Activated T-cell treated with anti-CD3 and anti-CD28 coated beads, Interleukin-2, amount 50 U/mL, for 24 hours (primary cell): ENCODE measurements around the gene CEACAM1.
"Not testable (repeated sequence)": the region's sequence is repeated elsewhere in the genome, so short reads cannot be mapped to it uniquely, and the experiment has no call there.

ENCODE experiments used
- DNase-seq: peaks from one replicate; pipeline ENCODE4 v3.0.0-alpha.2; 2020
- H3K27ac Mint-ChIP-seq: 2 replicates; pipeline ENCODE4 v1.8.0; 2020; ENCODE audit warnings: mild to moderate bottlenecking, mixed read lengths
- H3K27me3 Mint-ChIP-seq: 2 replicates; pipeline ENCODE4 v1.8.0; 2020; ENCODE audit warnings: mixed read lengths
- H3K36me3 Mint-ChIP-seq: 2 replicates; pipeline ENCODE4 v1.8.0; 2020; ENCODE audit warnings: low read depth, mixed read lengths
- H3K4me1 Mint-ChIP-seq: 2 replicates; pipeline ENCODE4 v1.8.0; 2020; ENCODE audit warnings: low read depth, mixed read lengths
- H3K4me3 Mint-ChIP-seq: 2 replicates; pipeline ENCODE4 v1.8.0; 2020; ENCODE audit warnings: mild to moderate bottlenecking, moderate library complexity, mixed read lengths
- H3K9me3 Mint-ChIP-seq: 2 replicates; pipeline ENCODE4 v1.8.0; 2020; ENCODE audit warnings: mixed read lengths

CEACAM1 gene

DNA sequence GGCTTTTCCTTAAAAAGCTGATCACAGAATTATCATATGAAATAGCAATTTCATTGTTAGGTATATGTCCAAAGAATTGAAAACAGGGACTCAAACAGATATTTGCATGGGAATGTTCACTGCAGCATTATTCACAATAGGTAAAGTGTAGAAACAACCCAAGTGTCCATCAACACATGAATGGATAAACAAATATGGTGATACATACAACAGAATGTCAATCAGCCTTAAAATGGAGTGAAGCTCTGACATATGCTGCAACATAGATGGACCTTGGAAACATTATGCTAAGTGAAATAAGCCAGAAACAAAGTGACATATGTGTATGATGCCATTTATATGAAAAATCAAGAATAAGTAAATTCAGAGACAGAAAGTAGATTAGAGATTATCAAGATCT, 6.1 kb upstream of the CEACAM1 start:
- Mint-ChIP-seq H3K27me3 (no peaks in the 10 kb centered on the region), H3K36me3 (no peaks in the 10 kb centered on the region), H3K9me3 (no peaks in the 10 kb centered on the region), H3K4me1 (peaks cover under 1% of the 10 kb centered on the region), H3K4me3 (no peak overlapping the region), H3K27ac (no peak overlapping the region)
- no peak for DNase-seq

DNA sequence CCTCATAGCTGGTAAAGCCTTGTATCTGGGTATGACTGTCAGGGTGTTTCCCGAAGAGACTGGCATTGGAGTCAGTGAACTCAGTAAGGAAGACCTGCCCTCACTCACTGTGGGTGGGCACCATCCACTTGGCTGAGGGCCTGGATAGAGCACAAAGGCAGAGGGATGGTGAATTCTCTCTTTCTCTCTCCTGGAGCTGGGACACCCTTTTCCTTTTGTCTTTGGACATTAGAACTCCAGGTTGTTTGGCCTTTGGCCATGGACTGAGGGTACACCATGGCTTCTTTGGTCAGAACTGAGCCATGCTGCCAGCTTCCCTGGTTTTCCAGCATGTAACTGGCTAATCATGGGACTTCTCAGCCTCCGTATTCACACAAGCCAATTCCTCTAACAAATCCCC, 4.6 kb upstream of the CEACAM1 start:
- no peaks in the 10 kb centered on the region for H3K9me3 Mint-ChIP-seq
- H3K27me3 Mint-ChIP-seq, result no peaks in the 10 kb centered on the region
- H3K36me3 Mint-ChIP-seq, result no peaks in the 10 kb centered on the region
- no peak overlapping the region for H3K27ac Mint-ChIP-seq
- peaks cover 16% of the 10 kb centered on the region for H3K4me1 Mint-ChIP-seq
- DNase-seq, result no peak
- no peak overlapping the region for H3K4me3 Mint-ChIP-seq

DNA sequence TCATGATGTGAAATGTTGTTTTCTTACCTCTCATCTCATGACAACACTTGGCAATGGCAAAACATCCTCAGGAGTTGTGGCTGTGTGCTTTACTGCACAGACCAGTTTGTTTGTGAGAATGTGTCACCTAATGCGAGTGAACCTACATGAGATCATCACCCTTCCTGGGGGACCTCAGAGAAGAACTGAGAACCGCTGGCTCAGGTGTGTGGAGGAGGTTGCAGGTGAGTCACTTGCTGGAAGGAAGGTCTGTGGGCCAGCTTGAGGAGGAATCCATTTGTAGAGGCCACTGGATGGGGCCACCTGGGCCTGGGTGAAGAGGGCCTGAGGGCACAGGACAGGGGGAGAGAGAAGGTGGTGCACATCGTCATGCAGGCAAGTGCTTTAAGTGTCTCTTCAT, 3.0 kb upstream of the CEACAM1 start:
- Mint-ChIP-seq H3K36me3 (no peaks in the 10 kb centered on the region), H3K9me3 (no peaks in the 10 kb centered on the region), H3K4me1 (peaks cover 28% of the 10 kb centered on the region), H3K4me3 (no peak overlapping the region), H3K27me3 (no peaks in the 10 kb centered on the region), H3K27ac (no peak overlapping the region)
- no peak for DNase-seq

DNA sequence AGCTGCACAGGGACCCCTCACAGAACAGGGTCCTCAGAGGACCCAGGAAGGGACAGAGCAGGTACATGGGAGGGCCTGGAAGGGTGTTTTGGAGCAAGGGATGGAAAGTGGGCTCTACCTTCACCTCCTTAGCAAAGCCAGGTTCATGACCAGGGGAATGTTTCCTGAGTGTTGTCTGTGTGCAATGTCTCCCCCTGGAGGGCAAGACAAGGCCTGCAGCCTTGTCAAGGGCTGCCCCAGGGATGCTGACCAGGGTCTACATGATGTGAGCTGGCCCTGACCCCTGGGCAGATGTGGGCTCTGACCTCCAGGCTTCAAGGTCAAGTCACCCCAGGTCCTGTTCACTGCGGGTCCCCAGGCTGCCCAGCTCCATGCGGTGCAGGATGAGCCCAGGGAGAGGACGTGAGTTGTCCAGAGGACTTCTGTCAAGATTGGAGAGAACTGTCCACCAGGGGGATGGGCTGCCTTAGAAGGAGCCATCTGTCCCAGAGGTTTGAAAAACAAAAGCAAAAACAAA, 1.0 kb upstream of the CEACAM1 start:
- H3K4me3 Mint-ChIP-seq, result peak overlapping the region; percentile 65
- H3K27me3 Mint-ChIP-seq, result no peaks in the 10 kb centered on the region
- peak overlapping the region; percentile 86 for H3K27ac Mint-ChIP-seq

DNA sequence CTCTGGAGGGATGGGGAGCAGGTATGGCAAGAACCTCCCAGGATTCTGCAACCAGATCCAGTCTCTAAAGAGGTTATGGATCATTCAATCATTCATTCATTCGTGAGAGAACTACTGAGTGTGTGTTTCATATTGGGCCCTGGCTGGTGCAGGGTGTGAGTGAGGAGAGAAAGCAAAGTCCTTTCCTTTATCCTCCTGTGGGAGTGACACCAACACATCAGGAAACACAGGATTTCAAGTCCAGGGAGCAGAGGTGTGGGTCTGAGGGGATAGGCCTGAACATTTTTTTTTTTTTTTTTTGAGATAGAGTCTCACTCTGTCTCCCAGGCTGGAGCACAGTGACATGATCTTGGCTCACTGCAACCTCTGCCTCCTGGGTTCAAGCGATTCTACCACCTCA, 3.3 kb downstream of the CEACAM1 start:
- Mint-ChIP-seq H3K27ac (no peak overlapping the region), H3K4me1 (peaks cover 40% of the 10 kb centered on the region), H3K36me3 (peaks cover 10% of the 10 kb centered on the region), H3K4me3 (no peak overlapping the region), H3K27me3 (no peaks in the 10 kb centered on the region), H3K9me3 (no peaks in the 10 kb centered on the region)
- no peak for DNase-seq

More for the DNA sequence above, 1.0 kb upstream of the CEACAM1 start:
- Mint-ChIP-seq H3K4me1 (peaks cover 38% of the 10 kb centered on the region), H3K9me3 (no peaks in the 10 kb centered on the region), H3K36me3 (no peaks in the 10 kb centered on the region)
- peak; percentile 82 for DNase-seq

DNA sequence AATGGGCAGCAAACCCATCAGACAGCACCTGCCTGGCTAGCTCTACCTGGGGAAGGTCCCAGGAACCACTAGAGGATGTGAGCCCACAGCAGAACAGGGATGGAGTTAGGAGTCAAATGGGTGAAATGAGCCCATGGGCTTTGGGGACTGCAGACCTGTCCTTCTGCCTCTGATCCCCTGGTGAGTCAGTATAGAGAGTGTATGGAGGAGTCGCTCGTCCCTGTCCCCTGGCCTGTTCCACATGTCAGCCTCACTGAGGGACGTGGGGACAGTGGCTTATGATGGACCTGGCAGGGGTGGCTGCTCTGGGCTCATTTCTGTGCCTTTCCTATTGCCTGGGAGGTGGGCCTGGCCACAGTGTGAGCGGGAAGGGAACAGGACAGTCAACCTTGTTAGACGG, 4.0 kb downstream of the CEACAM1 start:
- Mint-ChIP-seq H3K27me3 (no peaks in the 10 kb centered on the region), H3K4me1 (peaks cover 38% of the 10 kb centered on the region), H3K4me3 (no peak overlapping the region), H3K36me3 (peaks cover 11% of the 10 kb centered on the region), H3K9me3 (no peaks in the 10 kb centered on the region), H3K27ac (peak overlapping the region; percentile 20)
- no peak for DNase-seq

DNA sequence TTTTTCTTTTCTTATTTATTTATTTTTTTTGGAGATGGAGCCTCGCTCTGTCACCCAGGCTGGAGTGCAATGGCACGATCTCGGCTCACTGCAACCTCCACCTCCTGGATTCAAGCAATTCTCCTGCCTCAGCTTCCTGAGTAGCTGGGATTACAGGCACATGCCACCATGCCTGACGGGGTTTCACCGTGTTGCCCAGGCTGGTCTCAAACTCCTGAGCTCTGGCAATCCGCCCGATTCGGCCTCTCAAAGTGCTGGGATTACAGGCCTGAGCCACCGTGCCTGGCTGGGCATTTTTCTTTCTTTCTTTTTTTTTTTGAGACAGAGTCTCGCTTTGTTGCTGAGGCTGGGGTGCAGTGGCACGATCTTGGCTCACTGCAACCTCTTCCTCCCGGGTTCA, 6.0 kb downstream of the CEACAM1 start:
- Mint-ChIP-seq H3K4me1 (peaks cover 19% of the 10 kb centered on the region), H3K36me3 (peaks cover 13% of the 10 kb centered on the region)
- H3K27ac Mint-ChIP-seq, H3K27me3 Mint-ChIP-seq, H3K9me3 Mint-ChIP-seq, H3K4me3 Mint-ChIP-seq, DNase-seq: not testable (repeated sequence)

DNA sequence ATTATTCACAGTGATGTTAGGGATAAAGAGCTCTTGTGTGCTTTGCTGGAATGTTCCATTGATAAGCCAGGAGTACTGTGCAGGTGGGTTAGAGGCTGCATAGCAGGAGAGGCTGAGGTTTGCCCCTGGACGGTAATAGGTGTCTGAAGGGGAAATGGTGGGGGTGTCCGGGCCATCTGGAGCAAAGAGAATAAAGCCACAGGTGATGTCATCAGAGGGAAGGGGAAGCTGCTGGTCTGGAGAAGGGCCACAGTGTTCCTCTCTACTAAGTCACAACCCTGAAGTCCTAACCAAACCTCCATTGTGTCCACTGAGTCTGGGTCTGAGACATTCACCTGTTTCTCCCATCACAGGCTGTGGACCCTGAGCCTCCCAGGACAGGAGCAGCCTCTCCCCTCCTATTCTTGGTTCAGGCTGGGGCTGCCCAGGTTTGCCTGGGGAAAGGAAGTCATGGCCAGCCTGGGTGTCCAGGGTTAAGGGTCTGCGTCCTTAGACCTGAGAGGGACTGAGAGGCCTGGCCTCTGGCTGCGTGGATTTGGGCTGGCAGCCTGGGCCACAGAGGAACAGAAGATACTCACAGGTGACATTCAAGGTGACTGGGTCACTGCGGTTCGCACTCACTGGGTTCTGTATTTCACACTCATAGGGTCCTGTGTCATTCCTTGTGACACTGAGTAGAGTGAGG, 6.8 kb downstream of the CEACAM1 start:
- H3K4me3 Mint-ChIP-seq, result no peak overlapping the region
- no peaks in the 10 kb centered on the region for H3K27me3 Mint-ChIP-seq
- peaks cover 13% of the 10 kb centered on the region for H3K4me1 Mint-ChIP-seq
- no peak overlapping the region for H3K27ac Mint-ChIP-seq
- peaks cover 13% of the 10 kb centered on the region for H3K36me3 Mint-ChIP-seq
- H3K9me3 Mint-ChIP-seq, result no peaks in the 10 kb centered on the region
- DNase-seq, result no peak

DNA sequence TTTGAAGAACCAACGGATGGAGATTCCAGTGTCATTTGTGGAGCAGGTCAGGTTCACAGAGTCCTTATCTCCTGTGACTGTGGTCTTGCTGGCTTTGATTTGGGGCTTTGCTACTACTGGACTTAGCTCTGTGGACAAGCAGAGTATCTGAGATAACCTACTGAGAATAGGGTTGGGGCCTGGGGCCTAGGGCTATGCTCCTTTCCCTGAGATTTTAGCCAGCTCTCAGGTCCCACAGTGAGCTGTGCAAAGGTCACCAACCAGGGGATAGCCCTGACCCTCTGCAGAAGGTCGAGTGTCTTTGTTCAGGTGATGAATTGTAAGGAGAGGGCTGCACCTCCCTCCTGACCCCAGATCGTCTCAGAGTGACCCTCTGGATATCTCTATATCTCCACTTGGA, 9.2 kb downstream of the CEACAM1 start:
- H3K4me1 Mint-ChIP-seq, result peaks cover 12% of the 10 kb centered on the region
- H3K27me3 Mint-ChIP-seq, result no peaks in the 10 kb centered on the region
- H3K27ac Mint-ChIP-seq, result no peak overlapping the region
- peaks cover 13% of the 10 kb centered on the region for H3K36me3 Mint-ChIP-seq
- no peaks in the 10 kb centered on the region for H3K9me3 Mint-ChIP-seq
- DNase-seq, result no peak
- H3K4me3 Mint-ChIP-seq, result no peak overlapping the region

DNA sequence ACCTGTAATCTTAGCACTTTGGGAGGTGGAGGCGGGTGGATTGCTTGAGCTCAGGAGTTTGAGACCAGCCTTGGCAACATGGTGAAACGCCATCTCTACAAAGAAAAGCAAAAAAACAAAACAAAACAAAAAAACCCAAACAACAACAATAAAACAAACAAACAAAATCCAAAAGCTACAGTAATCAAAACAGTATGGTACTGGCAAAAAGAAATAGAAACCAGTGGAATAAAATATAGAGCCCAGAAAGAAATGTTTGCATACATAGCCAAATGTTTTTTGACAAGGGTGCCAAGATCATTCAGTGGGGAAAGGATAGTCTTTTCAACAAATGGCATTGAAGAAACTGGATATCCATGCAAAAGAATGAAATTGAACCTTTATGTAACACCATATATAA, 11.5 kb downstream of the CEACAM1 start:
- DNase-seq, result no peak
- no peaks in the 10 kb centered on the region for H3K27me3 Mint-ChIP-seq
- peaks cover 29% of the 10 kb centered on the region for H3K4me1 Mint-ChIP-seq
- peaks cover 11% of the 10 kb centered on the region for H3K36me3 Mint-ChIP-seq
- H3K27ac Mint-ChIP-seq, result no peak overlapping the region
- H3K4me3 Mint-ChIP-seq, result no peak overlapping the region
- no peaks in the 10 kb centered on the region for H3K9me3 Mint-ChIP-seq

DNA sequence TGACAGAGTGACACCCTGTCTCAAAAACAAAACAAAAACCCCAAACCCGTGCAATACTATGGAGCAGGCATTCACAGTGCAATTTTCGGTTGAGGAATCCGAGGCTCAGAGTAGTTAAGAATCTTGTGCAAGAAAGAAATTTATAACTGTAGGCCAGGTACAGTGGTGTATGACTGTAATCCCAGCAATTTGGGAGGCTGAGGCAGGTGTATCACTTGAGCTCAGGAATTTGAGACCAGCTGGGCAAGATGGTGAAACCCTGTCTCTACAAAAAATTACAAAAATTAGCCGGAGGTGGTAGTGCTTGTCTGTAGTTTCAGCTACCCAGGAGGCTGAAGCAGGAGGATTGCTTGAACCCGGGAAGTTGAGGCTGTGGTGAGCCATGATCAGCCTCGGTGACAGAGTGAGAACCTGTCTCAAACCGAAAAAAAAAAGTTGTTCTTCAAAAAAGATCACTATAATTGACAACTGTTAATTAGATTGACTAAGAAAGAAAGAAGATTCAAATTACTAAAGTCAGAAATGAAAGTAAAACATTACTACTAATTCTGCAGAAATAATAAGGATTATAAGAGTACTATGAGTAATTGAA, 12.9 kb downstream of the CEACAM1 start:
- no peak overlapping the region for H3K27ac Mint-ChIP-seq
- no peak overlapping the region for H3K4me3 Mint-ChIP-seq
- H3K27me3 Mint-ChIP-seq, result no peaks in the 10 kb centered on the region

DNA sequence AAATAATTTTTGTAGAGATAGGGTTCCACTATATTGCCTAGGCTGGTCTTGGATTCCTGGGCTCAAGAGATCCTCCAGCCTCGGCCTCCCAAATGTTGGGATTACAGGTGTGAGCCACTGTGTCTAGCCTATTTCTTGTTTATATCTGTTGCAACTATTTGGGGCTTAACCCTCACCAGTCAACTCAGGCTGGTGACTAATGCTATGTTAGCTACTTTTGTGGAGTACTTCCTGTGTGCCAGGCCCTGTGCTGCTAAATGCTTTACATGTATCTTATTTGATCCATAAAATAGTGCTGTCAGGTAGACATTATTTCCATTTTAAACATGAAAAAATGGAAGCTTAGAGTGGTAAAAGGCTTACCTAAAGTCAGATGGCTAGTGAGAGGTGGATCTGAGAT, 13.8 kb downstream of the CEACAM1 start:
- peaks cover 8% of the 10 kb centered on the region for H3K36me3 Mint-ChIP-seq
- no peaks in the 10 kb centered on the region for H3K27me3 Mint-ChIP-seq
- no peak overlapping the region for H3K4me3 Mint-ChIP-seq
- H3K27ac Mint-ChIP-seq, result no peak overlapping the region
- no peak for DNase-seq
- H3K4me1 Mint-ChIP-seq, result peaks cover 30% of the 10 kb centered on the region
- no peaks in the 10 kb centered on the region for H3K9me3 Mint-ChIP-seq

More for the DNA sequence above, 12.9 kb downstream of the CEACAM1 start:
- no peak for DNase-seq
- no peaks in the 10 kb centered on the region for H3K9me3 Mint-ChIP-seq
- peaks cover 30% of the 10 kb centered on the region for H3K4me1 Mint-ChIP-seq
- H3K36me3 Mint-ChIP-seq, result peaks cover 8% of the 10 kb centered on the region

DNA sequence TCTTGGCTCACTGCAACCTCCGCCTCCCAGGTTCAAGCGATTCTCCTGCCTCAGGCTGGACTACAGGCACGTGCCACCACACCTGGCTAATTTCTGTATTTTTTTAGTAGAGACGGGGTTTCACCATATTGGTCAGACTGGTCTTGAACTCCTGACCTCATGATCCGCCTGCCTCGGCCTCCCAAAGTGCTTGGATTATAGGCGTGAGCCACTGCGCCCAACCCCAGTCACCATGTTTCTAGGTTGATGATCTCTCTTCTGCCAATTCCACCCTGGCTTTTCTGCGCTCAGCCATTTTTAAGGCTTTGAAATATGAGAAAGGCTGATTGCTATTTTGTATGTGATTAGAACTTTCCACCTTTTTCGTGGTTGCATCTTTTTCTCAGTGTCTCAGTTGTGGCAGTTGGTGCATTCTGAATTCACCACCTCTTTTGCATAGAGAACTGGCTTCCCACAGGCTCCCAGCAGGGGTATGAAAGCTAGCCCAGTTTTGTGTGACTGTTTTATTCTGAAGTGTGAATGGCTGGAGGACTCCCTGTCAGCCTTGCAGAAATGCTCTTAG, 15.5 kb downstream of the CEACAM1 start:
- Mint-ChIP-seq H3K4me1 (peaks cover 39% of the 10 kb centered on the region), H3K9me3 (no peaks in the 10 kb centered on the region), H3K27me3 (no peaks in the 10 kb centered on the region), H3K36me3 (peaks cover 8% of the 10 kb centered on the region), H3K4me3 (no peak overlapping the region), H3K27ac (peak overlapping the region; percentile 38)
- DNase-seq, result no peak

DNA sequence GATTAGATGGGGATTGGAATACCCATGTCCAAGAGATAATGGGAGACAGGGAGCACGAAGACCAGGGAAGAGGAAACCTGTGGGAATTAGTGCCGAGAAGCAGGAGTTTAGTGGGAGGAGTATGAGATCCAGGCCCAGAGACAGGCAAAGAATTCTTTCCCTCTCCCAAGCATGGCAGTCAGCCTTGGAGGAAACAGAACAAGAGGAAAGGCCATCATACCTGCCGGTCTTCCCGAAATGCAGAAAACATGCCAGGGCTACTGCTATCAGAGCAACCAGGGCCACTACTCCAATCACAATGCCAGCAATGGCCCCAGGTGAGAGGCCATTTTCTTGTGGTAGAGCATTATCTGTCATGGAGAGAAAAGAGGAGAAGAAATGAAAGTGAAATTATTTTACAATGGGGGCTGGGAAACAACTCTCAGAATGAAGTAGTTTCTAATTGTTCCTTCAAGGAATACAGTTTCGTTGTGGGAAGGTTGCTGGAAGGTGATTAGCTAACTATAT, 16.1 kb downstream of the CEACAM1 start:
- Mint-ChIP-seq H3K4me1 (peaks cover 39% of the 10 kb centered on the region), H3K27ac (peak overlapping the region; percentile 38), H3K9me3 (no peaks in the 10 kb centered on the region), H3K27me3 (no peaks in the 10 kb centered on the region), H3K36me3 (peaks cover 8% of the 10 kb centered on the region), H3K4me3 (no peak overlapping the region)
- no peak for DNase-seq

DNA sequence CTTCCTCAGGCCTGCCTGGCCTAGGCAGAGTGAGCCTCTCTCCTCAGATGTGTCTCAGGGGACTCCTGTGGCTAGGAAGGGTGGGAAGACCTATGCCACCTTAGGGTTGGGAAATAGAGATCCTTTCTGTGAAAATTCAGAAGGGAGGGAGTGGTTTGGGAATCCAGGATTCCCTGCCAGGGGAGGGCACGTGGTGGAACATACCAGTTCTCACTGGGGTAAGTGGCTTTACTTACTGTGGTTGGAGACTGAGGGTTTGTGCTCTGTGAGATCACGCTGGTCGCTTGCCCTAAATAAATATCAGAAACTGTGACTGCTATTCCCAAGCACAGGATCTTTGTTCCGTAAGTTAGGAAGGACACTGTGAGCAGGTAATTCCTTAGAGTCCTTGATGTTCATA, 16.9 kb downstream of the CEACAM1 start:
- no peak for DNase-seq

More for the DNA sequence above, 16.9 kb downstream of the CEACAM1 start:
- H3K36me3 Mint-ChIP-seq, result peaks cover 8% of the 10 kb centered on the region
- peaks cover 39% of the 10 kb centered on the region for H3K4me1 Mint-ChIP-seq
- H3K9me3 Mint-ChIP-seq, result no peaks in the 10 kb centered on the region
- H3K27me3 Mint-ChIP-seq, result no peaks in the 10 kb centered on the region
- no peak overlapping the region for H3K4me3 Mint-ChIP-seq
- H3K27ac Mint-ChIP-seq, result no peak overlapping the region
